22Rv1 (cell line): ENCODE results near the gene CUX1.

Experiments
- ZFX ChIP-seq: fragments of 450-650 bp; IDR thresholded peaks from 2 replicates; pipeline ENCODE4 v1.6.1; 2017; ENCODE audit warnings: antibody characterized with exemption, borderline replicate concordance
- TF ChIP-seq, protein P1 (sequence below): fragments of 450-650 bp; IDR thresholded peaks from 2 replicates; pipeline ENCODE4 v1.5.1; 2017; ENCODE audit warnings: mild to moderate bottlenecking

- TF ChIP-seq, protein P1, sequence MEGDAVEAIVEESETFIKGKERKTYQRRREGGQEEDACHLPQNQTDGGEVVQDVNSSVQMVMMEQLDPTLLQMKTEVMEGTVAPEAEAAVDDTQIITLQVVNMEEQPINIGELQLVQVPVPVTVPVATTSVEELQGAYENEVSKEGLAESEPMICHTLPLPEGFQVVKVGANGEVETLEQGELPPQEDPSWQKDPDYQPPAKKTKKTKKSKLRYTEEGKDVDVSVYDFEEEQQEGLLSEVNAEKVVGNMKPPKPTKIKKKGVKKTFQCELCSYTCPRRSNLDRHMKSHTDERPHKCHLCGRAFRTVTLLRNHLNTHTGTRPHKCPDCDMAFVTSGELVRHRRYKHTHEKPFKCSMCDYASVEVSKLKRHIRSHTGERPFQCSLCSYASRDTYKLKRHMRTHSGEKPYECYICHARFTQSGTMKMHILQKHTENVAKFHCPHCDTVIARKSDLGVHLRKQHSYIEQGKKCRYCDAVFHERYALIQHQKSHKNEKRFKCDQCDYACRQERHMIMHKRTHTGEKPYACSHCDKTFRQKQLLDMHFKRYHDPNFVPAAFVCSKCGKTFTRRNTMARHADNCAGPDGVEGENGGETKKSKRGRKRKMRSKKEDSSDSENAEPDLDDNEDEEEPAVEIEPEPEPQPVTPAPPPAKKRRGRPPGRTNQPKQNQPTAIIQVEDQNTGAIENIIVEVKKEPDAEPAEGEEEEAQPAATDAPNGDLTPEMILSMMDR: no peak
- no peak for TF ChIP-seq ZFX
These were observed 366.9 kb downstream of the CUX1 start for GRCh38 chr7:102184303-102184702.
